ENCODE measurements around the gene FHIT.

DNA sequence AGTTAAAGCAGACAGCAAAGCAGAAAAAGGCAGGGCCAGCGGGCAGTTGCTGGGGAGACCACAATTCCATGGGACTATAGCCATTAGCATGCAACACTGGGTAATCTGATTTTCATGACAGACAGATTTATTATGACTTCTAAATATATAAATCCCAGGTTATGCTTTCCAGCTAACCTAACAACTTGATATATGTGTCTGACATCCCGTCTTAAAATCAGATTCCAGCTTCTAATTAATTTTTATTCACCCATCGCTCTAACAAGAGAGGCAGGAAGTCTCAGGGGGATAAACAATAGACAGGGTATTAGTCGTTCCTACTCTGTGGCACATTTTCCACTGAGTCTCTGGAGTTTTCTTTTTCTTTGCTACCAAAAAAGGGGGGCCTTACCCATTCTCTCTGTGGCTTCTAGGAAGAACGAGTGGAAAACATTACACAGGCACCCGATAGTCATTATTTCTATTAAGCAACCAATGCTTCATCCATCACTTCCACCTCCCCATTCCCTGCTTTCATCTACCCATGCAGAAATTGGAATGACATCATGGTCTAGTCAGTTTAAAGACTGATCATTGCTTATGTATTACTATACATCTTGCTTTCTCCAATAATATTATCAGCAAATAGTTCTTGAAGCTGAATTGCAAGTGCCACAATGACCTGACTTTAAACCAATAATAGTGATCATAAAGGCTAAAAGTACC, 173.1 kb downstream of the FHIT start:
- TF ChIP-seq SUZ12 (IDR thresholded peaks at IDR 0.05; ENCODE audit: extremely low read depth, insufficient read depth, insufficient read length), result no peak
- no peak for TF ChIP-seq ZNF274 (IDR thresholded peaks at IDR 0.05; ENCODE audit: low read depth, low read length)
